ENCODE measurements around the gene FCHO1.

FCHO1 gene
- long read RNA-seq, transcript FCHO1-234 (28 exons, 3,094 nt): major isoform, 6 of 244 reads
- long read RNA-seq, partial matches to known transcripts: 15 of 244 reads
- long read RNA-seq, other reads (novel, unspliced or antisense): 222 of 244 reads

- peak; percentile 90 to 93 for DNase-seq (ENCODE audit: low read depth in 1 of 2, low spot score in 1 of 2)
- TF ChIP-seq, protein P1, sequence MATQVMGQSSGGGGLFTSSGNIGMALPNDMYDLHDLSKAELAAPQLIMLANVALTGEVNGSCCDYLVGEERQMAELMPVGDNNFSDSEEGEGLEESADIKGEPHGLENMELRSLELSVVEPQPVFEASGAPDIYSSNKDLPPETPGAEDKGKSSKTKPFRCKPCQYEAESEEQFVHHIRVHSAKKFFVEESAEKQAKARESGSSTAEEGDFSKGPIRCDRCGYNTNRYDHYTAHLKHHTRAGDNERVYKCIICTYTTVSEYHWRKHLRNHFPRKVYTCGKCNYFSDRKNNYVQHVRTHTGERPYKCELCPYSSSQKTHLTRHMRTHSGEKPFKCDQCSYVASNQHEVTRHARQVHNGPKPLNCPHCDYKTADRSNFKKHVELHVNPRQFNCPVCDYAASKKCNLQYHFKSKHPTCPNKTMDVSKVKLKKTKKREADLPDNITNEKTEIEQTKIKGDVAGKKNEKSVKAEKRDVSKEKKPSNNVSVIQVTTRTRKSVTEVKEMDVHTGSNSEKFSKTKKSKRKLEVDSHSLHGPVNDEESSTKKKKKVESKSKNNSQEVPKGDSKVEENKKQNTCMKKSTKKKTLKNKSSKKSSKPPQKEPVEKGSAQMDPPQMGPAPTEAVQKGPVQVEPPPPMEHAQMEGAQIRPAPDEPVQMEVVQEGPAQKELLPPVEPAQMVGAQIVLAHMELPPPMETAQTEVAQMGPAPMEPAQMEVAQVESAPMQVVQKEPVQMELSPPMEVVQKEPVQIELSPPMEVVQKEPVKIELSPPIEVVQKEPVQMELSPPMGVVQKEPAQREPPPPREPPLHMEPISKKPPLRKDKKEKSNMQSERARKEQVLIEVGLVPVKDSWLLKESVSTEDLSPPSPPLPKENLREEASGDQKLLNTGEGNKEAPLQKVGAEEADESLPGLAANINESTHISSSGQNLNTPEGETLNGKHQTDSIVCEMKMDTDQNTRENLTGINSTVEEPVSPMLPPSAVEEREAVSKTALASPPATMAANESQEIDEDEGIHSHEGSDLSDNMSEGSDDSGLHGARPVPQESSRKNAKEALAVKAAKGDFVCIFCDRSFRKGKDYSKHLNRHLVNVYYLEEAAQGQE (IDR thresholded peaks at IDR 0.05; ENCODE audit: insufficient replicate concordance, low read depth): peak; percentile 39
- 0 out of 2 replicates have a peak, but pooled peaks have one; percentile 48 for TF ChIP-seq GABPA (IDR thresholded peaks at IDR 0.05; ENCODE audit: low read depth)
- peak; percentile 87 for TF ChIP-seq POLR2AphosphoS5 (IDR thresholded peaks at IDR 0.05; ENCODE audit: low read depth)
- no peak; the same call in 1 of the 2 replicates for TF ChIP-seq SPI1 (IDR thresholded peaks at IDR 0.05; ENCODE audit: borderline replicate concordance, low read depth)
- no peak for TF ChIP-seq CTCF (IDR thresholded peaks at IDR 0.05; ENCODE audit: insufficient read depth, low read length)
- Histone ChIP-seq H3K27me3 (ENCODE audit: insufficient read depth, poor library complexity, severe bottlenecking) (no peaks in the 10 kb centered on the region), H3K27ac (replicated peaks) (peak within 1 kb of the TSS; percentile 88), H3K4me3 (replicated peaks; ENCODE audit: insufficient read depth, low read length) (peak within 1 kb of the TSS; percentile 58)
Measured at GRCh38 chr19:17751103-17751911, at the start of gene FCHO1. Gene FCHO1 (plus strand): TSS chr19:17751477. CDS start chr19:17755165, 3,688 bp downstream.

DNA sequence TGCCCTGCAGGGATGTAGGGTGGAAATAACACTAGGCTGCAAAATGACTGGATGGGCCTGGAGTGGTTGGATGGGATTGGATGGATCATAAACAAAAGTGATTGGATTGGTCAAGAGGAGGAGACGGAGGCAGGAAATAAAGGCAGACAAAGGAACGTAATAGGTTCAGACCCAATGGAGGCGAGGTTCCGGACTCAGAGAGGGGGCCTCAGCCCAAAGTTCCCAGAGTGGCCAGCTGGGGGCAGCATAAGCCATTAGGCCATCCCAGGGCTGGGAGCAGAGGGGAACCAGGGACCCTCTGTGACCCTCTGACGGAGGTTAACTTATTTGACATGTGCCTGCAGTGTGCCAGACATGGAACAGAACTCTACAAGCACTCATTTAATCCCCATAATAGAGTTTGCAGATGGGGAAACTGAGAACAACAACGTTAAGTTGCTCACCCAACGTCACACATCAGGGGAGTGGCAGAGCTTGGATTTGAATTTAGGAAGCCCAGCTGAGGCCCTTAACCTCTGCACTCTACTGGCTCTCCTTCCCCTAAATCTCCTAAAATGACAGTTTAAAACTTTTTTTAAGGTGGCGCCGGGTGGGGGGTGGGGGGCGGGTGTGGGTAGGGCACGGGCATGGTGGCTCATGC lies 47.3 kb upstream of the FCHO1 start:
- peak in 1 of 2 experiments; percentile 43 for DNase-seq (ENCODE audit: low read depth in 1 of 2, low spot score in 1 of 2)
- no peak overlapping the region for H3K27ac ChIP-seq (replicated peaks)
- TF ChIP-seq SPI1 (IDR thresholded peaks at IDR 0.05; ENCODE audit: borderline replicate concordance, low read depth) (no peak), CTCF (IDR thresholded peaks at IDR 0.05; ENCODE audit: insufficient read depth, low read length) (peak; percentile 85)
- H3K27me3 ChIP-seq (ENCODE audit: insufficient read depth, poor library complexity, severe bottlenecking): no peaks in the 10 kb centered on the region
- H3K4me3 ChIP-seq (replicated peaks; ENCODE audit: insufficient read depth, low read length): no peak overlapping the region

- Histone ChIP-seq H3K27me3 (ENCODE audit: insufficient read depth, poor library complexity, severe bottlenecking) (no peaks in the 10 kb centered on the region), H3K27ac (replicated peaks) (no peak overlapping the region), H3K4me3 (replicated peaks; ENCODE audit: insufficient read depth, low read length) (no peak overlapping the region)
- TF ChIP-seq, protein P1 (IDR thresholded peaks at IDR 0.05; ENCODE audit: insufficient replicate concordance, low read depth): no peak
- TF ChIP-seq POLR2AphosphoS5 (IDR thresholded peaks at IDR 0.05; ENCODE audit: low read depth): no peak
- TF ChIP-seq CTCF (IDR thresholded peaks at IDR 0.05; ENCODE audit: insufficient read depth, low read length): no peak
- no peak for TF ChIP-seq SPI1 (IDR thresholded peaks at IDR 0.05; ENCODE audit: borderline replicate concordance, low read depth)
- no peak for TF ChIP-seq GABPA (IDR thresholded peaks at IDR 0.05; ENCODE audit: low read depth)
- DNase-seq (ENCODE audit: low read depth in 1 of 2, low spot score in 1 of 2): no peak
Measured at GRCh38 chr19:17706750-17707181, 44.5 kb upstream of the FCHO1 start.

All from HL-60 (cell line).